GM18909 (cell line): ENCODE measurements around the gene SLC22A1.
A peak's percentile ranks its signal among the peaks of the same experiment; 100 is the strongest.
"Not testable (repeated sequence)": the region's sequence is repeated elsewhere in the genome, so short reads cannot be mapped to it uniquely, and the experiment has no call there.

Experiments
- ATAC-seq: cut with Tn5 transposase; IDR thresholded peaks from one replicate; pipeline ENCODE4 v1.9.1; 2021; ENCODE audit warnings: mild to moderate bottlenecking; ENCODE audit not compliant: unreplicated experiment, poor library complexity

Gene SLC22A1

DNA sequence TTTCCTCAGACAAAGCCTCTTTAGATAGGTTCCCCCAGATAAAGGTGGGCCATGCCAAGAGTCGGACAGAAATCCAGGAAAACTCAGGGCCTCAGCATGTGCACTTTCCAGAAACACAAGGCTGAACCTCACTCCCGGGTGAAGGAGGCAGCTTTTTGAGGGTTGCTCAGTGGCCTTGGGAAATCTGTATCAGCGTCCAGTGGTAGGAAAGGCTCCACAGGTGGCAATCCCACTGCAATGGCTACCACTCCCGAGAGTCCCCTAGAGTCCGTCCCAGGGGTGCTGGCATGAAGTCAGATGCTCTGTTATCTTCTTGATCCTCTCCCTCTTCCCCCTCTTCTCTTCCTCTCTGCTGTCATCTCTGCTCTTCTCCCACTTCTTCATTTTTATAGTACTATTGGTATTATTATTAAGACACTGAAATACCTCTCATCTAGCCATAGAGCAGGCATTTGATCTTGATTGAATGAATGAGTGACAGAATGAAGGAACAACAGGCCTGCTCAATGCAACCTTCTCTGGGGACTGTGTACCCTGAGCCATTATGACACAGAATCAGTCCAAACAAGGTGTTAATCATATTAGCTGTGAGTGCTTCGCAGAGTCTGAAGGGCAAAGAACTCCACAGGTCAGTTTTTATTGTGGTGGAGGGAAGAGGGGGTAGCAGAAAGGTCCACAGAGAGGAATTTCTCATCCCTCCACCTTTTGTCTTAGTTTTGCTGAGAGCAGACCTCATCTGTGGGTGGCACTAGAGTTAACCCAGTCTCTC lies 13.3 kb downstream of the SLC22A1 start:
- ATAC-seq, result no peak

DNA sequence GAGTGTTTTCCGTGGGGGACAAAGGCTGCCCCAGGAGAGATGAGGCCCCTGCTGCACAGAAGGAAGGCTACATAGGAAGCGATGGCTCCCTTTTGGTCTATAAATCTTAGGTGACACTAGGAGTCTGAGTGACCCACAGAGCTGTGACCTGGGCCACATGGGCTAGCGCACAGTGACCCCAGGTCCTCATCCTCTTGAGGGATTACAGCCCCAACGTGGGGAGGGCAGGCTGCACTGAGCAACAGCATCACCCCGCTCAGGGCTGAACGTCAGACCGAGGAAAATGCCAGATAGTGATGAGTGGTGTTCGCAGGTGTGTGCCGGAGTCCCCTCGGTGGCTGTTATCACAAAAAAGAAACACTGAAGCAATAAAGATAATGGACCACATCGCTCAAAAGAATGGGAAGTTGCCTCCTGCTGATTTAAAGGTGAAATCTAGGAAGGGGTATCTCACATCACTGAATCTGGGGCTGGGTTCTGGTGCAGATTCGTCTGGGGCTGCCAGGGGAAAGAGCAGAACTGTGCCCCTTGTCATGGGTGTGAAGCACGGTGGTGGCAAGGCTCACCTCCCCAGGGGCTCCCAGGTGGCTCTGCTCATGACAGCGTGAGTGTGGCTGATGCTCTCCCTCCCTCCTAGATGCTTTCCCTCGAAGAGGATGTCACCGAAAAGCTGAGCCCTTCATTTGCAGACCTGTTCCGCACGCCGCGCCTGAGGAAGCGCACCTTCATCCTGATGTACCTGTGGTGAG lies 14.5 kb downstream of the SLC22A1 start:
- ATAC-seq, result no peak

DNA sequence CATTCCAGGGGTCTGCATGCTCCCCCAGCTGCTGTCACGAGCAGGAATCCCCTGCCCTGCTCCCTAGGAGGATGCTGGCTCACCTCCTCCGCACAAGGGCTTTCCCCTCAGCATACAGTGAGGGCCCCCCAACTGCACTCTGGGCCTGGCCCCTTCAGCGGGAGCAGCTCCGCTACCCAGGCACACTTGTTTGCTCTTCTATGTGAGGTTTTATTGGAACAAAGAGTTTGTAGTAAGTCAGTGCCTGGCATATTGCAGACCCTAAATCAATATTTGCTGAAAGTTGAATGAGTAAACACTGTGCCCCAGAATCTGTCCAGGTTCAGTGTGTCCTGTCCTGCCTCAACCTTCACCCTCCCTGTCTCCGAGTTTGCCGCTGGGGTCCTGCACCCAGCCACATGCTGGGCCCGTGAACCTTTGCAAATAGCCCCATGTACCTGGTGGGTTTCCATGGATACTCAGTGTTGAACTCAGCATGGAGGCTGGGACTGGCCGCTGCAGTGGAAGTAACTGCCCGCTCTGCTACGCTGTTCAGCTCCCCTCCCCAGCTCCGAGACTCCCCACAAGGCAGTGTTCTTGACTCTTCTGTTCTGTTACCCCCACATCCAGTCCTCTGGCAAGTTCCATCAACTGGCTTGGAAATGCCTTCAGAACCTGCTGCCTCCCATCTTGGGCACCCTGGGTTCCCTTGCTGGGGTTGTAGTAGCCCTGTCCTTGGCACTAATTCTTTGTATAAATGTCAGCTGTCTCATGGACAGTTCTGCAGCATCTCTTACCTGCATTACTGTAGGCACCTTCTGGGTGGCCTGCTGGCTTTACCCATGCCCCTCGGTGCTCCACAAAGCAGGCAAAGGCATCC lies 15.7 kb downstream of the SLC22A1 start:
- ATAC-seq, result no peak

DNA sequence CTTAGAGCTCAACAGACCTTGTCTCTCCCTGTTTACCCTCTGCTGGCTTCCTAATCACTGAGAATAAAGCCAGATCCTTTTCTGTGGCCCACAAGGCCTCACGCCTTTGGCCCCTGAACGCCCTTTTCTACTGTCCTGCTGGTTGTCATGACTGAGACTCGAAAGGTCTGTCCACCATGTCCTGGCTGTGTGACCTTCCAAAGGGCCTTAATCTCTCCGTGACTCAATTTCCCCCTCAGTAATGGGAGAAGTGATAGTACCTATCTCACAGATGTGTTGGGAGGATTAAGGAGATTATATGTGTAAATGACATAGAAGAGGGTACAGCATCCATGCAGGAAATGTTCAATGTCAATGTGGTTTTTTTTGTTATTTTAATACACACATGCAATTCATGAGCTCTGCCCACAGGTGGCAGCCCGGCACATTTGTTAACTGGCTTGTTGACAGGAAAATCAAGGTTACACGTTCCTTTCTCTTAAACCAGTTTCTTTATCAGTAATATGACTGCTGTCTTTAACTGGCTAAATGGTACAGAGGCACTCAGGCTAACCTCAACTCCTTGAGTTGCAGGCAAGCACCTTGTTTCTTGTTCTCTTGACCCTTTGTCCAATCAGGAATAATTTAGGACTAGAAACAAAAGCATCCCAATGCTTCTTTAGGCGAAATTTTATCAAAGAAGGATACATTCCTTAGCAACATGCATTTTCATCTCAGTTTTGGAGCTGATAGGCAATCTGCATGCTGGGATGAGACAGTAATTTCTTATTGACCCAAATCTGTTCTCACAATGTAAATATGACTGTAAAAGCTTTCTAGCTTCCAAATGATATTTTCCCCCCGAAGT lies 16.6 kb downstream of the SLC22A1 start:
- peak; percentile 76 for ATAC-seq

DNA sequence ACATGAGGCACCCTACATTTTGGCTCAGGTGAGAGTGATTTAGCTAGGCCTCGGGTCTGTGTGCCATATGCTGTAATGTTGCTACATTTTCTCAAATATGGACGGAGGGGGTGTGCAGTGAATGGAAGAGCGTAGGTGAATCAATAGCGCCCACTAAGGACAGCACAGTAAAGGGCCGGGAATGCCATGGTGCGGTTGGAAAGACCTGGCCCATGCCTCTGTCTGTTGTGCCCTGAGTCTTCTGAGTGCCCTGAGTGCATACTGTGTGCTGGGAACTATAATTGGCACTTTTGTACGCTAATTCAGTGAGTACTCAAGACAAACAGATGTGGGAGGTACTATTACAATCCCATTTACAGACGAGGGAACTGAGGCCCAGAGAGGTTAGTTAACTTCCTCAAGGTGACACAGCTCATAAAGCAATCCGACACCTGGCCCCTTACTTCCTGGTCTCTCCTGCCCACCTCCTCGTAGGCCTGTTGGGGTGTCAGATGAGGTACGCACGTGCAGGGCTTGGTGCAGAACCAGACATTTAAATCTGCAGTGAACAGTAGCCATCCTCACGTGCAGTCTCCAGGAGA lies 17.3 kb downstream of the SLC22A1 start:
- no peak for ATAC-seq

DNA sequence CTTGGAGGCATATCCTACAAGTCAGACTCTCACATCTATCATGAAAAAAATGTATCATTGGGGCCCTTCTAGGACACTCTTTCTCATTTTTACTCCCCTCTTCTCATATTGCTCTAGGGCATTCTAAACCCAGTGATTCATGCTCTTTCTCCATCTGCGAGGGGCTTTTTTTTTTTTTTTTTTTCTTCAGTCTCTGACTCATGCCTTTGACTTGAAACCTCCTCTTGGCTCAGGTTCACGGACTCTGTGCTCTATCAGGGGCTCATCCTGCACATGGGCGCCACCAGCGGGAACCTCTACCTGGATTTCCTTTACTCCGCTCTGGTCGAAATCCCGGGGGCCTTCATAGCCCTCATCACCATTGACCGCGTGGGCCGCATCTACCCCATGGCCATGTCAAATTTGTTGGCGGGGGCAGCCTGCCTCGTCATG lies 17.8 kb downstream of the SLC22A1 start:
- ATAC-seq, result no peak

DNA sequence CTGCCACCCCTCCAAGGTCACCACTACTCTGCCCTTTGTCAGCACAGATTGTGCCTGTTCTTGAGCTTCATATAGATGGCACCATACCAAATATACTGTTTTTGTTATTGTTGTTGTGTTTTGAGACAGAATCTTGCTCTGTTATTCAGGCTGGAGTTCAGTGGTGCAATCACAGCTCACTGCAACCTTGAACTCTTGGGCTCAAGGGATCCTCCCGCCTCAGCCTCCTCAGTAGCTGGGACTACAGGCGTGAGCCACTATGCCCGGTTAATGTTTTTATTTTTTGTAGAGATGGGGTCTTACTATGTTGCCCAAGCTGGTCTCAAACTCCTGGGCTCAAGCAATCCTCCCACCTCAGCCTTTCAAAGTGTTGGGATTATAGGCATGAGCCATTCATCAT lies 18.9 kb downstream of the SLC22A1 start:
- not testable (repeated sequence) for ATAC-seq

DNA sequence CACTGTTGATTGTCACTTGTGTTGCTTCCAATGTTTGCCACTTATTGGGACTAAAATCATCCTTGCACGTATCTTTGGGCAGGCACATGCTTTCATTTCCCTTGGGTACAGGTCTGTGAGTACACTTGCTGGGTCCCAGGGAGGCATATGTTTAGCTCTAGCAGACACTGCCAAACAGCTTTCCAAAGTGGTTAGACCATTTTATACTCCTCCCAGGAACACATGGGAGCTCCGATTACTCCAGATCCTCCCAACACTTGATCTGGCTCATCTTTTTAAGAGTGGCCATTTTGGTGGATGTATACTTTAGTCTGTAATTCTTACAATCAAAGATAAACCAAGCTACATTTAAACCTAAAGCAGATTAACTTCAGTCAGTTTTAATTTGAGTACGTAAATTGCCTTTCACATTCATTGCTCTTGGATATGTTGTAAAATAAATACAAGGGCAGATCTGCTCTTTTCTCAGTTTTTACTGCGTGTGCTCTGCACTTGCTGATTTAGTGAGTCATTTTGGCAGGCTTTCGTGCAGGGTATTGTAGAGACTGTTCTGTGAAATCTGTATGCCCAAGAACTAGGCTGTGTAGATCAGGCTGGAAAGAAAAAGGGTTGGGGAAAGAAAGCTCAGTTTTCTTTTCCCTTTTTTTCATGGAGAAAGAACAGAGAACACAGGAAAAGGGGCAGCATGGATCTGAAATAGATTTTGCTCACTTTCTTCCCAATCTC lies 19.5 kb downstream of the SLC22A1 start:
- ATAC-seq, result no peak

DNA sequence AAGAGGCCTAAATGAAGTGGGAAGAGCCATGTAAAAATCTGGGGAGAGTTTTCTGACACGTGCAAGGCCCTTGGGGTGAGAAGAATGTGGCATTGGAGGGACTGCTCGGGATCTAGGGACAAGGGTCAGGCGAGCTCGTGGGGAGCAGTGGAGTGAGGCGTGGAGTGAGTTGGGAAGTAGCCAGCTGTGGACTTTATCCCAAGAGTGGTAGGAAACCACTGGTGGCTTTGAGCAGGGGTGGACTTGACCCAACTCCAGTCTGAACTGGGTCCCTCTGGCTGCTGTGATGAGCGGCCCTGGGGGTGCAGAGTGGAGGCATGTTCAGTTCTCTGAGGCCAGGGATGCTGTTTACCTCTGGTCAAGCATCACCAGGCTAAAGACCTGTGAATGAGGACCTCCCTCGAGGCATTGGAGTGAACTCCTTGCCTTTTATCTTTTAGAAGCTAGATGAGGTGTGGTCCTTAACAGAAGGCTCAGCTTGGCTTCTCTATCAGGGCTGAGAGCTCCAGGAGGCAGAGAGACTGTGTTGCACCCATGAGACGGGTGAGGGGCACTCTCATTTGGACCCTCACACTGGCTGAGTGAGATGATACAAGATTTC lies 20.6 kb downstream of the SLC22A1 start:
- ATAC-seq, result no peak

DNA sequence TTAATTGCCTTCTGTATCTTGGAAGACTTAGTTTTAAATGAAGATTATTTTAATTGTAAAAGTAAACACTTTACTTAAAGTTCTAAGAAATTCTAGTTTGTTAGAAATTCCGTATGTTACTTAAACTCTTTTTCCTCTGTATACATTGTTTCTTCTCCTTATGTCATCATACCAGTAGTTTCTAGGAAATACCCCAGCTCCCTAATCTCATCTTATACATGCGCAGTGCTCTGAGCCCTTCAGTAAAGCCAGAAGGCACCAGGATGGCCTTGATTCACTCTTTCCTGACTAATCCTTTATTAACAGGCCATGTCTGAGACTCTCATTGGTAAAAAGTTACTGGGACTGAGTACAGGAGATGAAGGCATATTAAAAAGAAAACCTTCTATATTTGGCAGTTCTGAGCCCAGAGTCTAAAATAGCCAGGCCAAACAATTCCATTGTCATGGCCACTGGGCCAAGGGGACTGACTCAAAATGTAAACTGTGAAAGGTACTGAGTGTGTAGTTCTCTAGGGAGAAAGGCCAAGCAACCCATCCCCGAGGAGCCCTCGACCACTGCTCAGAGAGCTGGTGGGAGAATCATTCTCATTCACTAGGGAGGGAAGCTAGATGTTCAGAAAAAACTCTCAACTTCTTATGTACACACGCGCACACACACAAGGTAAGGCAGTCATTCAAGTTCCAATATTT lies 25.0 kb downstream of the SLC22A1 start:
- no peak for ATAC-seq

DNA sequence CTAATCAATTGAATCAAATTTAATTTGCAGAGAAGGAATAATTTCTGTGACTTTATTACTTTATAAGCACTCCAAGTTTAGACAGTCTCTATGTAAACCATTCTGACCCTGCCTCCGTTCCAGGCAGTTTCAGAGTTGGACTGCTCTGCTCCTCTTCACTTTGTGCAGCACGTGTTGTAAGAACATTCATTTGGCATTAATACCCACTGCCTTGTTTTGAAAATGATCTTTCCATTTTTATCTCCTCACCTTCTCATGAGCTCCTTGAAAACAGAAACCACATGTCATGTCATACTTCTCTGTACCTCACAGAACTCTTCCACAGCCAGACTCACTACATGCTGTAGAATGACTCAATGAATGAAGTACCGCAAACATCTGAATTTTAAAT lies 25.5 kb downstream of the SLC22A1 start:
- ATAC-seq, result no peak

DNA sequence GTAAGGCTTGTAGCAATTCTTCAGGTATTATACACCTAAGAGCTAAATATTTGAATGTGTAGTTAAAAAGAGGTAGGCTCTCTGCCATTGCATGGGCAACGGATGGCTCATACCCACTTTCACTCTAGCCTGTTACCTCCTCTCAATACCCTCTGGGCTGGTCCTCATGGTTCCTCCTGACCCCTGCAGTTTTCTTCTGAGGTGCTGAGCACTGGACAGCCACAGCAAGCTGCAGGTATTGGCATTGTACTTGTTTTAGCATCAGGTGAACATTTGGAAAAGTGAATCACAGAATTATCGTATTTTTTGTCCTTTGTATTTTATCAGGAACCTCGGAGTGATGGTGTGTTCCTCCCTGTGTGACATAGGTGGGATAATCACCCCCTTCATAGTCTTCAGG lies 32.9 kb downstream of the SLC22A1 start:
- ATAC-seq, result no peak

DNA sequence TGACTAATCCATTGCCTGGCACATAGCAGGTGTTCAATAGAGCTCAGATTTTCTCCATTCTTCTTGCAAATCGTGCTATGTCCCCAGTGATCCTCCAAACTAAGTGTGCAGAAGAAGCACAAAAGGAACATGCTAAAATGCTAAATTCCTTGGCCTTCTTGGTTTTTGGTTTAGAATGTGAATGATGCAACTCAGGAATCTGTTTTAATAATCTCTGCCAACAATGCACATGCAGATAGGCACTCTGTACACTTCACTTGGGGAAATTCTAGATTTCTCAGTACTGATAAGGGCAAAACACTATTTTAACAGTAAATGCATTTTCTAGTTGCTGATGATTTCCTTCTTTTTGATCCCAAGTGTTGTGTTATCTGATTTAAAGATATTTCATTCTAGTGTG lies 35.2 kb downstream of the SLC22A1 start:
- ATAC-seq, result no peak

DNA sequence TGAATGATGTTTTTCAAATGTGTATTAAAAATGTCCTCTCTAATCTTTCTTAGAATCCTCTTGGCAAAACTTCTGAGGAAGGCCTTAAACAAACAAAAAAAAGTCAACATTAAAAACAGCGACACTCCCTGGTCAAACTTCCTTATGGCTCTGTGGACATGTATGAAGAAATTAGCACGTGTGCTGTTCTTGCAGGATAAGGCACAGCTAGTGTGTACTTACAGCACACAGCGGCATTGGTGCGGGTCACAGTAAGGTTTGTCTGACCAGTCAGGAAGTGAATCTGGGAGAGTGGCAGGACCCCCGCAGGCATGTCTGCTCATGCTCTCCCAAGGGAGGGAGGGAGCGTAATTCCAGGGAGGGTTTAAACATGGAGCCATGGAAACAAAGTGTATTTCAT lies 38.8 kb downstream of the SLC22A1 start:
- no peak for ATAC-seq

DNA sequence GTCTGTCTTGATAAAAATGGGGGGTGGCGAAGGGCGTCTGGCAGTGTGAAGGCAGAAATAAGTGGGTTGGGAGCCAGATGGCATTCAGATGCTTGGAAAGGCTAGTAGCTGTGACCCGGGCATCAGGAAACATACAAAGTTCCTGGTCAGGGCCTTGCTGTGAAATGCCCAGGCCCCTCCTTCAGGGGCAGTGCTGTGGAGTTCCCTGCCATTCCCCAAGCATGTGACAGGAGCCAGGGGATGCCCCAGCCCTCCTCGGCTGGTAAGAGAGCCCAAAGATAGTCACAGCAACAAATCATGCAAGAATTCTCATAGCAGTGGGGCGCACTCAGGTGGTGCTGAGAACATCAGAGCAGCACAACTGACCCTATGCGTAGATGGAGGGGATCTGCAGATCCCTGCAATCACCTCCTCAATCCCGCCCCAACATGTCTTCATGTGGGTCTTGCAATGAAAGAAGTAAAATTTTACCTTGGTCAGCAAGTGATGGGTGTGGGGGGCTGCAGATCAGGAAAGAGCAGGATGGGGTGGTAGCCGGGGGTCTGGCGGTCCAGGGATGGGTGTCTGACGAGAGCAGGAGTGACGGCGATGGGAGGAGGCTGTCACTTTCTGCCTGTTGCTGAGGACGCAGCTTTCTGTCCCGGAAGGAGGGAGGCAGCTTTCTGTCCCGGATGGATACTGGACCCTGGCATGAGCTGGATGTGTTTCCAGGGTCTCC lies 39.5 kb downstream of the SLC22A1 start:
- ATAC-seq, result no peak

DNA sequence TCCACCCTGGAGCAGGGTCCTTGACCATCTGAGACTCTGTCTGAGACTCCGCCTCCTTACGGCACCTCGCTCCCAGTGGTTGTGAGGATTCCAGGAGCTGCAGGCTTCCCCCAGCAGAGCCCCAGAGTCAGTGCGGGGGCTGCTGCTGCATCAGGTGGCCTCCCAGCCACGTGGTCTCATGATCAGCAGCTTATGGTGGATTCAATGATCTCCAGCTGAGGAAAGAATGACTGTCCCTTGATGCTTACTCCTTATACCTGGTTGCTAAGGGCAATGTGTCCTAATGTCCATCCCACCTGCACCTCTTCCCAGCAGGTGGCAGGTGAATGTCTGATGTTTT lies 40.0 kb downstream of the SLC22A1 start:
- ATAC-seq, result no peak

DNA sequence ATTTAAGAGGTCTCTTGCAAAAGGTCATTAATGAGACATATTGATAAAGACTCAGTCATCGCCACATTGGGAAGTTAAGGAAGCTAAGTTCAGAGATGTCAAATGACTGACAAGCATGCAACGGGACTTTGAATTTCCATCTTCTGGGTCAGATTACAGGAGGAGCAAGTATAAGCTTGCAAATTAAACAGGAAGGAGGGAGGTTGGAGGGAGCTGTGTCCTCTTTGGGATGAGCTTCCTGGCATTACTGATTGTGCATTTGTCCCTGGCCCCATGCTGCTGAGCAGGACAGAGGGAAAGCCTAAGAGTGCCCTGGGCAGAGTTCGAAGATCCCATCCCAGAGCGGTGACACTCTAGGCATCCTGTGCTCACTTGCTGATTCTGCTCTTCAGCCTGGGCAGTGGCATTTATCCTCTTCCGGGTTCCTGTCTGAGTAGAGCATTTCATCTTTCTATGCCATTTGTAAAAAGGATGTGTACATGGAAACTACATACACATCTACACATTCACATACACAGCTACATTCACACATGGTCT lies 40.5 kb downstream of the SLC22A1 start:
- ATAC-seq, result no peak
